HG03159 (cell line): ENCODE measurements around the gene DLG2.

Experiments used
- ATAC-seq: cut with Tn5 transposase; IDR thresholded peaks from one replicate; pipeline ENCODE4 v1.9.1; 2021; ENCODE audit warnings: mild to moderate bottlenecking, moderate library complexity; ENCODE audit not compliant: unreplicated experiment

Gene DLG2

DNA sequence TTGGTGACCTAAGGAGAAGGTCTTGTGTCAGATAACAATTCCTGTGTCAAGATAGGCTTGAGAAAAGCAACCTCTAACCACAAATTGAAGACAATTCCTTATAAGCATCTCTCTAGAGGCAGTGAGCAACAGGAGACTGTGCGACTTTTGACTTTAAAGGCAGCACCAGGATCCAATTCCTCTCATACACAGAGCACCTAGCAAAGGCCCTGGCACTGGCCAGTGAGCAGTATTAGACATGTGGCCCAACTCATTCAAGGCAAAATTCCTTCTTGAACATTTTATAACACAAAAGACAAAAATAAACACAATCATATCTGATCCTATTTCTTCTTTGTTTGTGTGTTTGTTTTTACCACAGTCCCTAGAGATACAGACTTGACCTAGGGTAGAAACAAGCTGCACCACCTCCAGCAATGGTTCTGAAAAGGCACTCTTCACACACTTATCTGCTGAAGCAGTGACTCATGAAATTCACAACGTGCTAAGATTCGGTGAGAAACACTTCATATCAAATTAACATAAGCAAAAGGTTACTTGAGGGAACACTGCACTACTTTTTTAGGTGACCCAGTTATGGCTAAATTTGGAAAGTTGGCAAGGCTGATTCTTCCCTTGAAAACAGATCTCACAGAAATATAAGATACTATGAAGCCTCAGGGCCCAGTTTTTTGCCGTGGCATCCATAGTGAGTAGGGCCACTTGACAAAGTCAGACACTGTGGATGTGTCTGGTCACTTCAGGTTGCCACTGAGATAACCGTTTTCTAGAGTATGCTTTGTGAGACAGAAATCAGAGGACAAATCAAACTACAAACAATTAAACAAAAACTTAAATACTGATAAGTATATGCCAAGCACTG is 1018.9 kb downstream of the DLG2 start:
- ATAC-seq = no peak

GRCh38 chr11:84594602-84595001 is 1032.5 kb downstream of the DLG2 start:
- ATAC-seq = no peak

DNA sequence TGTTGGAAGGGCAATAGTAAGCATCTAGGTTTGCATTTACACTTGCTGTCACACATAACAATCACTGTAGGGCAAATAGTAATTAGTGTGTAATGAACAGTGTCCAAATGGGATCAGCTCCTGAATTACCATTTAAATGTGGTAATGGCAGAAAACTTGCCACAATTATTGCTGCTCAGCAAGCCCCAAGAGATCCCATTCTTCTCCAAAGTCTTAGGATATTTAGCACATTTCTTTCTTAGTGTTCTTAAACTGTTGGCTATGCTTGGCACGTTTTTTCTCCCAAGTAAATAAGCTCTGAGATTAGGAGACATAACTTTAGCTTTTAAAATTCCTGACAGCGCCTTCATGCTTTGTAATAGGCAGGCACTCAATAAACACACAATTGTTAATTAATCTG is 1037.0 kb downstream of the DLG2 start:
- no peak for ATAC-seq

DNA sequence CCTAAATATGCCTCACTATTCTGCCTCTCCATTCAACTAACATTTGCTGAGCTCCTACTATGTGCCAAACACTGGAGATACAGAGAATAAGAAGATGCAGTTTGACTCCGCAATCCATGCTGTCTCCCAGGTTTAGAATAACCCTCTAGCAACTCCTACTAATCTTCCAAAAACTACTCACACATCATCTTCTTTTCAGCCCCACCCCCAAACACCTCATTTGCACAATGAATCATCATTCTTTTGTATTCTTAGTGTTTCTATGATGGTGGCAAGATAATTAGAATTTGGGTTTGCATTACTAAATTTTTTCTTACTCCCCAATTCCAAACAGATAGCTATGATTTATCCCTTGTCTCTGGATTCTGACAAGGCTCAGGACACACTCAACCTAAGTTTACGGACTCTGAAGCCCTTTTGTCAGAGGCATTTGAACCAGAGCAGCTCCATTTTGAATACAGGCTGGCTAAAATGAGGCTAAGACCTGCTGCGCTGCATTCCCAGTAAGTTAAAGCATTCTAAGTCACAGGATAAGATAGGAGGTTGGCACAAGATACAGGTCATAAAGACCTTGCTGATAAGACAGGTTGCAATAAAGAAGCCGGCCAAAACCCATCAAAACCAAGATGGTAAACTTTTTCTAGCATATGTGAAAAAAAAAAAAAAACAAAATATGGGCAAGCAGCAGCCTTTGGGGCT is 1038.9 kb downstream of the DLG2 start:
- no peak for ATAC-seq

DNA sequence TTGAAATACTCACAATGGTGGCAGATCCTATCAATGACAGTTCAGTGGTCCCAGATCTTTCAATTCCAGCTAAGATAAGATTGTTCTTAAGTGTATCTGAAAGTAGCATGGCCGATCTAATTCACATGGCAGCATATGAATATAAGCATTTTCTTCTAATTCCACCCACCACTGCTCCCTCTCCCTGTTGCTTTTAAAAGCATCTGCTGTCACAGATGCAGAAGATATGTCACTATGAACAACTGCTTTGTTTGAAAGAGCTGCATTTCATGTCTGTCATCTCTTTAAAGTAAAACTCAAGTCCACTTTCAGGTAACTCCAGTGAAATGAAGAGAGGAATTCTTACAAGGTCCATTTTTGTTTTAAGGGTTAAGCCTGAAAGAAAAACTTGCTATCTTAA is 1044.0 kb downstream of the DLG2 start:
- no peak for ATAC-seq

DNA sequence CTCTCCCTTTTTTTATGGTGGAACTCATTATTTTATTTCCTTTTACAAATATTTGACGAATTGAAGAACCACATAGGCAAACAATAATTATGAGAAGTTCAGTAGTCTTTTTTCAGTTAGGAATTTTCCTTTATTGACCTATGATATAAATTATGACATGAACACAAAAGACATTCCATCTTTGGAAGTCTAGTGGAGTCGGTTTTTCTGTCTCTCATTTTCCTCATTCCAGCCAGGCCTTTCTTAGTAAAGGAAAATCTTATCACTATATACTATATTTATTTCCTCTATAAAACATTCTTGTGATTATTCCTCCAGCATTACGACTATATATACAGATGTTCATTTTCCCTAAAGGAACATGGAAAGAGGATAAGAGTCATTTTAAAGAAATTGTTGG is 1046.1 kb downstream of the DLG2 start:
- ATAC-seq = no peak

- ATAC-seq = no peak
Measured at GRCh38 chr11:84580428-84580827, 1046.7 kb downstream of the DLG2 start.

DNA sequence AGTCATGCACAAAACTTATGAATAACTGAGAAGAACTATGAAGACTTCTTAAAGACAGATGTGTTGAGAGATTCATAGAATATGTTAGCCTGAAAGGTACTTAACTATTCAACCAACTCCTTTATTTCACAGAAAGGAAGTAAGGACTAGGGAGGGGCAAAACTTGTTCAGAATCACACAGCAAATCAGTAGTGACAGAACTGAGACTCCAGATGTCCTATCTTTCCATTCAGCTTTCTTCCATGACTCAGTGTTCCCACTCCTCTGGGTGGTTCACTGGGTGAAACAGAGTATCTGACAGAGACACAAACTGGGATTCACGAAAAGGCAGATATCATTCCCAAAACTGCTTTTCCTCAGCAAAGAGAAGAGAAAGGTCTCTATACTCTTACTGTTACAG is 1053.3 kb downstream of the DLG2 start:
- no peak for ATAC-seq

- ATAC-seq = no peak
Measured at GRCh38 chr11:84566671-84567070, 1060.5 kb downstream of the DLG2 start.

DNA sequence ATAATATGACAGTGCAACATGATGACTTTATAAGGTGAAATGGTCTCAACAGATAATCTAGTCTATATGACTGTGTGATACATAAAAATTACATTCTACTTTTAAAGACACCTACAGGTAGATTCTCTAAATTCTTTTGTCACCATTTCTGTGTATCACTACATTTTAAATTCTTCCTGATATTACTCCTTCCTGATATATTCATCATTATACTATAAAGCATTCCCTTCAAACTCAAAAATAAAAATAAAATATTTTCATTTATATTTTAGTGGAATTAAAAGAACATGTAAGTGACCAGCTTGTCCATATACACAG is 1062.3 kb downstream of the DLG2 start:
- no peak for ATAC-seq

- ATAC-seq = peak; percentile 91
Measured at GRCh38 chr11:84564180-84564866, 1062.8 kb downstream of the DLG2 start.

GRCh38 chr11:84563356-84563755 is 1063.8 kb downstream of the DLG2 start:
- no peak for ATAC-seq

DNA sequence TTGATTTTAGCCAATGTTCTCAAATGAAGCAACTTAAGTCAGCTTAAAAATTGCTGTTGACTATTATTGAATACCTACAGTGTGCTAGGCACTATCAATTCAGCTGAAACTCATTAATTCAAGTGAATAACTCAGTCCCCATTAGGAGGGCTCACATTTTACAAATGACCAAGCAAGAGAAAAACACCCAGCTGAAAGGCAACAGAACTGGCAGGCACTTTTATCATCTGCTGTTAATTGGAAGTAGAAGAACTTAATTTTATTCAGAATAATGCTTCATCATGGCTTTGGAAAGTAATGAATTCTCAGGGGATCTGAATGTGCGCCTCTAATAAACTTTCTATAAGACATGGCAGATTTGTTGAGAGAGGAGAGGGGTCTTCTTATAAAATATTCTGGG is 1066.9 kb downstream of the DLG2 start:
- ATAC-seq = no peak

DNA sequence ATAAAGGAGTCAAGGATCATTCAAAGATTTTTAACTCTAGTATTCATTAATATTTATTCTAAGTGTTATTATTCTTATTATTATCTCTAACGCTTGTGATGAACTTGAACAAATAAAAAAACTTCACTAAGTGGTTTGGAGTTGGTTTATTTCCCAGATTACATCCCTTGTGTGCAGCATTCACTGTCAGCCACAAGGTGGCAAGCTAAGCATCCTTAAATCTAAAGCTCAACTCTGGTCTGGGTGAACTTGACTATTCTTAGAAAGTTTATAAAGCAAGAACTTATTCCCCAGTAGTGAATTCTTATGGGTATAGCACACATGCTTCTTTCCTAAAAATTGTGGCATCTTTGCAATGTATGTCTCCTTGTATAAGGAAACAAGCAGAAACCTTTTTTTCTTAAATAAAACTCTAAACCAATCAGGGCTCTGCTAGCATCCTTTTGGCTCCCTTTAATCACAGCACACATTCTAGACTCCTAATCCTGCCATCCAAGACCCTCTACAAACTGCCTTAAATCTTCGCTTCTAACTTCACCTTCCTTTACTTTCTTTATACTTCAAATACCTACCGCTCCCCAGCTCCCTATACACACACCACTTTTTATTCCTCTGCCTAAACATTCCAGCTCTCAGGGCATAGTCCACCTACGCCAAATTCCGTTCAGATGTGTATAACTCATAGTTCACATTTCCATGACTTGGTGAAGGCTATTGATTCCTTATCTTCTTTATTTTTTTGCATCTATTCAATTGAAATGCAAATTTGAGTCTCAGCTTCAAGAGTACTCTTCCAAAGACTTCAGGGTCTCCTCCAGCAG is 1068.8 kb downstream of the DLG2 start:
- peak; percentile 99 for ATAC-seq

DNA sequence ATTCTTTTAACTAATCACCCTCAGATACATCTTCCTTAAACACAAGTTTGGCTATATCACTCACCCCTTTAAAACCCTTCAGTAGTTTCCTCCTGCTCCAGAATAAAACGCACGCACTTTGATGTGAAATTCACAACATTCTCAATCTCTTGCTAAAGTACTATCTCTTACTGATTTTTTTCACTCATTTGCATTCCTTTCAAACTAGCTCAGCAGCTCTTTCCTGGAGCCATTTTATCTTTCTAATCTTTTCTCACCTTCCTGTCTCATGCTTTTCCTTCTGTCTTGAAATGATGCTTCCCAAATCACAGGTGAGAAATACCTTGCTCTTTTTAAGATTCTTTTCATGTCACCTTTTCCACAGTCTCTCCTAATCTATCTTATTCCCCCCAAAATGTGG is 1074.4 kb downstream of the DLG2 start:
- ATAC-seq = no peak

DNA sequence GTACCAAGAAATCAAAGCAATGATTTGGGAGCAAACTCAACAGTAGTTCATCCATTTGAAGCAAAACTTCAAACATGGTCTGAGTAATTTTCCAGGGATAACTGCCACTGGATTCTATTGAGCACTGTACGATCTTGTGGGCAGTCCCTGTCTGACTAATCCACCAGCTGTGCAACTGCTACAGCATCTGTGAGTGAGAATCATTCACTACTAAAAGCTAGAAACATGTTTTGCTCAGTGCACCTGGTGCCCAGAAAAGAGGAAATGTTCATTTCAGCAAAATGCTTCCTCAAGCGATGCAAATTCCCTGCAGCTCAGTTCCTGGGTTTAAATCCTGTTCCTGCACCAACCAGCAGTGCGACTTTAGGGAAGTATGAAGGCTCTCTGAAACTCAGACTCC is 1077.9 kb downstream of the DLG2 start:
- ATAC-seq = peak; percentile 99

GRCh38 chr11:84544566-84544965 is 1082.6 kb downstream of the DLG2 start:
- no peak for ATAC-seq

DNA sequence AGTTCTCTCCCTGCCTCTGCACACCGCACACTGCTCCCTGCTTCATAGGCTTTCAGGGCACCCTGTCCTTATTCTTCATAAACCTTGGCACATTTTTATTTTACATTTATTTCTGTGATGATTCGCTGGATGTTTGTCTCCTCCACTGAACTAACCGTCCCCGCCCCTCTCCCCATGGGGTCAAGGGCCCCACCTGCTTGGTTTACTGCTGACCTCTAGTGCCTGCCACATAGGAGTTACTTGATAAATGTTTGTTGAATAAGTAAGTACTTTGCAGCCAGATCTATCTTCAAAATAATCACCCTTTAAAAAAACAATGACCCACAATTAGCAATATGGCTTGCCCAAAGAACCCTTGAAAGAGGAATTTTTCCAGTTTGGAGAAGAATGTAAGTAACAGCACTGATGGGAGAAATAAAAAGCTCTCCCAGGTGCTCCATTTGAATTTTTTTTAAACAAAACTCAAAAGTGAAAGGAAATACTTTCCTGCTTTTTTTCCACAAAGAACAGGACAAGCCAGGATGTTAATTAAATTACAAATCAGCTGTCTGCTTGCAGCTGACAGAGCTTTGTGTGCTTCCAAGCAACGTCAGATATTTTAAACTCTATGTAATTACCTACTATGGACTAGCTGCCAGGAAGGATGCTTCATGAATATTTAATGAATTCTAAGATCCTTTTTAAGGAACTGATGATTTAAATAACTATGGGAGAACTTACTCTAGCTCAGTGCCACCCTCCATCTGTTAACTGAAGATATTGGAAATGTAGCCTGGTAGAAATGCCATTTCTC is 1083.6 kb downstream of the DLG2 start:
- ATAC-seq = no peak

DNA sequence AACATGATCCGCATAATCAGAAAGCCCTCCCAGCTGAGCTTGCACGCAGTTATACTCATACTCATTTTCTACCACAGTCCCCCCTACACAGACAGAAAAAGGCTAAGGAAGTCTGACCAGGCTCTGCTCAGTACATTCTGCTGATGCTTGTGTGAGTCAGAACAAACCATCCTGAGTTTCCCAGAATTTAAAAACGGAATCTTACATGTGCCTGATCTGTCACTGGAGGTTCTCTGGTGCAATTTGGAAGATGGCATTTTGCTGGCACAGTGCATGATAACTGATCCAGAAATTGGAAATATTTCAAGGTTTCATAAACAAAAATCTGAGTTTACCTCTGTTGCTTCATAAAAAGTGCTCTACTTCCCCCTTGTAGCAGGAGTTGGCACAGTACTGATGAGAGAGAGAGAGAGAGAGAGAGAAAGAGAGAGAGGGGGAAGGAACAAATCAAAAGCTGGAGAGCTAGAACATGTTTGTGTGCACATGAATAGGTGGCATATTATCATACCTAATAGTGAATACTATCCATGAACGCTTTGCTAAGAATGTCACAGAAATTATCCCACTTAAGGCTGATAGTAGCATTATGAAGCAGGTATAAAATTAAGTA is 1085.3 kb downstream of the DLG2 start:
- ATAC-seq = no peak

DNA sequence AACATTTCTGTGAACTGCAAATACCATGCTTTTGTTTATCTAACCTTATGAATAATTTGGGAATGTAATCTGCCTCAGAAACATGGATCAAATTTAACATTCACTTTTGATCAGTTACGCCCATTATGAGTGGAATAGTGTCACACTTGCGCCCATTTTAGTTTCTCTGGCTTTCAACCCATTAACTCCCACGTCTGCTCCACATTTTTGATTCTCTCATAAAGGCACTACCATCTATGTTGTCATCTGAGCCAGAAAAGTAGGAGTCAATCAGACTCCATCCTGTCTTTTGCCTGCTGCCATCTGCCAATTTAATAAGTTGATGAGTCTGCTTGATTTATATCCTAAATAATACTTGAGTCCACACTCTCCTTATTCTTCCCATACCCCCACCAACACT is 1090.7 kb downstream of the DLG2 start:
- ATAC-seq = no peak
